Gastroesophageal sphincter (tissue), 4 donors: ENCODE results near the gene COL15A1. TPM values are rescaled to one million over a fixed set of nuclear protein-coding genes. Genes with fewer than 3 reads are reported as not detected.
"Not testable (repeated sequence)": the region's sequence is repeated elsewhere in the genome, so short reads cannot be mapped to it uniquely, and the experiment has no call there.

Experiments
- ATAC-seq: fragments of 150-250 bp; one replicate; pipeline ENCODE4 v1.9.1; 2016; ENCODE audit warnings: mild to moderate bottlenecking, moderate library complexity
- H3K27ac ChIP-seq, 4 donors: fragments of 200-600 bp; sonication (generic) in 3 of 4; 1 replicate in 3 of 4; 2 replicates in 1 of 4; pipeline ENCODE4 v1.5.1; 2016 to 2019
- H3K27me3 ChIP-seq: fragments of 200-600 bp; sonication (generic); one replicate; pipeline ENCODE4 v1.5.1; 2019
- H3K36me3 ChIP-seq, 2 donors: fragments of 200-600 bp; sonication (generic); one replicate each; pipeline ENCODE4 v1.5.1; 2019; ENCODE audit warnings: control low read depth in 1 of 2
- H3K4me1 ChIP-seq, 3 donors: fragments of 200-600 bp; sonication (generic); 1 replicate in 2 of 3; 2 replicates in 1 of 3; pipeline ENCODE4 v1.5.1; 2016 to 2019; ENCODE audit warnings: control low read depth in 2 of 3
- H3K4me3 ChIP-seq, 2 donors: fragments of 200-600 bp; sonication (generic); one replicate each; pipeline ENCODE4 v1.5.1; 2019; ENCODE audit warnings: mild to moderate bottlenecking in 1 of 2, moderate library complexity in 1 of 2
- H3K9me3 ChIP-seq, 3 donors: fragments of 200-600 bp; sonication (generic); one replicate each; pipeline ENCODE4 v1.5.1; 2017 to 2019; ENCODE audit warnings: control low read depth in 2 of 3
- EP300 ChIP-seq: sonication (generic); formaldehyde crosslinking; IDR thresholded peaks from one replicate; pipeline ENCODE4 v1.6.1; 2017; ENCODE audit warnings: antibody characterized with exemption, mild to moderate bottlenecking
- POLR2A ChIP-seq, 2 donors: fragments of 450-650 bp; IDR thresholded peaks; one replicate each; pipeline ENCODE4 v1.6.1; 2017; ENCODE audit warnings: antibody characterized with exemption in 2 of 2, mild to moderate bottlenecking in 2 of 2, moderate library complexity in 1 of 2
- POLR2AphosphoS5 ChIP-seq: sonication (generic); formaldehyde crosslinking; IDR thresholded peaks from one replicate; pipeline ENCODE4 v1.6.1; 2017; ENCODE audit warnings: antibody characterized with exemption
- WGBS, 2 donors: methylation state at CpG; one replicate each; pipeline ENCODE4 v1.1.5; 2018; ENCODE audit warnings: low coverage in 1 of 2; 5-methylcytosine and 5-hydroxymethylcytosine counted together
- total RNA-seq, 4 donors: library from RNA; depleted of rRNA; stranded (reverse); fragments of >200 nt; gene quantifications; one replicate each; pipeline ENCODE4 v1.1.0, GENCODE V29; 2016
- TF ChIP-seq, protein P1 (sequence below), 4 experiments: fragments of 200-600 bp in 2 of 4; fragments of 450-650 bp in 2 of 4; sonication (generic) in 1 of 4; IDR thresholded peaks; one replicate each; pipeline ENCODE4 v1.5.1; 2017 to 2019; ENCODE audit warnings: antibody characterized with exemption in 4 of 4, mild to moderate bottlenecking in 2 of 4, moderate library complexity in 2 of 4

The COL15A1 gene
- total RNA-seq, 4 donors from 2014 or later: 80.5 to 256 (median 97.2) TPM

DNA sequence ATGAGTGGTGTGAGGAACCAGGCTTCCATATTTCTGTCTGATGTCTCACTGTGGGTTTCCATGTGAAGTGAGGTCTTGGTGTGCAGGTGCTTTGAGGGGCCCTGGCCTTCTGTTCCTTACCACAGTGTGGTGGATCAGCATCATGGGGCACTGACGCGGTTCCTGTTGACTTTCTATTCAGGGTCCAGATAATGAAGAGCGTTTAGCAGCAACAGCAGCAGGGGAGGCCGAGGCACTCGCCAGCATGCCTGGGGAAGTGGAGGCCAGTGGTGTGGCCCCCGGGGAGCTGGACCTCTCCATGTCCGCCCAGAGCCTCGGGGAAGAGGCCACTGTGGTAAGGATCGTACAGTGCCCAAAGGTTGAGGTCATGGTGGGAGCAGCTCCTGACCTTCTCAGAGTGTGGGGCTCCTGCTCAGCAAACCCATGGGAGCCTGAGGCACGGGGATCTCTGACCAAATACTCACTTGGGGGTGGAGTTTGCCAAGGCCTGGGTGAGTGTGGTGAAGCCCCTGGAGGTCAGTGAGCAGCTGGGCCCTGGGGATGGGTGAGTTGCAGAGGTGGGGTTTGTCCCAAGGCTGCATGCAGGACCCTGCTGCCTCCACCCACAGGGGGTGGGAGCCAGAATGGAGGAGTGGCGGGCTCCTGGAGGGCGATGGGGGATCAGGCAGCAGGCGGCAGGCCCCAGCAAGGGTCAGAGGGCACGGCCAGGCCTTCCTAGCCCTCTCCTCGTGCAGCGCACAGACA, 61.2 kb downstream of the COL15A1 start:
- no peak overlapping the region for H3K27ac ChIP-seq
- H3K4me1 ChIP-seq: peaks cover 0 to 9% (median 0%) of the 10 kb centered on the region in 3 donors
- peaks cover 0 to 72% of the 10 kb centered on the region in 2 donors for H3K36me3 ChIP-seq
- no peak for TF ChIP-seq POLR2AphosphoS5
- H3K9me3 ChIP-seq: no peaks in the 10 kb centered on the region
- no peaks in the 10 kb centered on the region for H3K27me3 ChIP-seq
- ATAC-seq: no peak
- WGBS, 2 donors: 77 to 100% methylated on average over 1 to 2 of the region's 16 CpGs
- H3K4me3 ChIP-seq: no peak overlapping the region

DNA sequence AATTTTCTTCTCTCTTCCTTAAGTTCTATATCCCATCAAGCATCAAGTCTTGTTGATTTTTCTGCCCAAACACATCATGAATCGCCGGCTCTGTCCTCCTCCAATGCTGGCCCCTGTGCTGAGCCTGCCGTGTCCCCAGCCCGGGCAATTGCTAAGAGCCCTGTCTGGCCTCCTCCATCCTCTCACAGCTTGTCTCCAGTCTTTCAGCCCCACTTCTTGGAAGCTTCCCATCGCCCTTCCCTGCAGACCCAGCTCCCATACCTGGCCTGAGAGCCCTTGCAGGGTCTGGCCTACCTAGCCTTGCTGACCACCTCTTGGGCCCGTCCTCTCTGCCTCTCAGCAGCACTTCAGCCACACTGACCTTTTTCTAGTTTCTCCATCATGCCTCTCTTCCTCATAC, 61.9 kb downstream of the COL15A1 start:
- no peak for ATAC-seq
- H3K4me1 ChIP-seq: peaks cover 0 to 4% (median 0%) of the 10 kb centered on the region in 3 donors
- no peak overlapping the region for H3K27ac ChIP-seq
- peaks cover 0 to 76% of the 10 kb centered on the region in 2 donors for H3K36me3 ChIP-seq
- H3K27me3 ChIP-seq: no peaks in the 10 kb centered on the region
- TF ChIP-seq, protein P1, sequence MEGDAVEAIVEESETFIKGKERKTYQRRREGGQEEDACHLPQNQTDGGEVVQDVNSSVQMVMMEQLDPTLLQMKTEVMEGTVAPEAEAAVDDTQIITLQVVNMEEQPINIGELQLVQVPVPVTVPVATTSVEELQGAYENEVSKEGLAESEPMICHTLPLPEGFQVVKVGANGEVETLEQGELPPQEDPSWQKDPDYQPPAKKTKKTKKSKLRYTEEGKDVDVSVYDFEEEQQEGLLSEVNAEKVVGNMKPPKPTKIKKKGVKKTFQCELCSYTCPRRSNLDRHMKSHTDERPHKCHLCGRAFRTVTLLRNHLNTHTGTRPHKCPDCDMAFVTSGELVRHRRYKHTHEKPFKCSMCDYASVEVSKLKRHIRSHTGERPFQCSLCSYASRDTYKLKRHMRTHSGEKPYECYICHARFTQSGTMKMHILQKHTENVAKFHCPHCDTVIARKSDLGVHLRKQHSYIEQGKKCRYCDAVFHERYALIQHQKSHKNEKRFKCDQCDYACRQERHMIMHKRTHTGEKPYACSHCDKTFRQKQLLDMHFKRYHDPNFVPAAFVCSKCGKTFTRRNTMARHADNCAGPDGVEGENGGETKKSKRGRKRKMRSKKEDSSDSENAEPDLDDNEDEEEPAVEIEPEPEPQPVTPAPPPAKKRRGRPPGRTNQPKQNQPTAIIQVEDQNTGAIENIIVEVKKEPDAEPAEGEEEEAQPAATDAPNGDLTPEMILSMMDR (IDR thresholded peaks at IDR 0.05): no peak
- TF ChIP-seq POLR2AphosphoS5: no peak
- no peak for TF ChIP-seq POLR2A (IDR thresholded peaks at IDR 0.05)
- no peak for TF ChIP-seq EP300
- no peaks in the 10 kb centered on the region for H3K9me3 ChIP-seq
- no peak overlapping the region for H3K4me3 ChIP-seq
- WGBS, 2 donors: 95 to 98% methylated on average over 6 of the region's 6 CpGs

DNA sequence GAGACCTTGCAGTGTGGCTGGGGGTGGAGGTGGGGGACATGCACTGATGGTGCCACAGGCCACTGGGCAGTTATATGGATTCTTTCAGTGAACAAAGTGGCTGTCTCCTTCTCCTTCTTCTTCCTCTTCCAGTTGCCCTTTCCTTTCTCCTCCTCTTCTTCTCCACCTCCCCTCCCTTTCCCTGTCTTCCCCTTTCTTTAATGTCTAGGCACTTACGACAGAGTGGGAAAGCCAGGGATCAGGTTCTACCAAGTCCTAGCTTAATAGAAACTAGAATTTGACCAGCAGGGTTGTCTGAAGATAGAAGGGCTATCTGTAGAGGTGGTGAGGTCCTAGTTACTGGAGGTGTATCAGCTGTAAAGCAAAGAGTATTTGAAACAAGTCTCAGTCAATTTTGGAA, 62.8 kb downstream of the COL15A1 start:
- Histone ChIP-seq H3K4me1 (no peaks in the 10 kb centered on the region), H3K36me3 (peaks cover 0 to 69% of the 10 kb centered on the region in 2 donors), H3K9me3 (no peaks in the 10 kb centered on the region), H3K27me3 (no peaks in the 10 kb centered on the region), H3K27ac (no peak overlapping the region), H3K4me3 (no peak overlapping the region)
- WGBS, 2 donors: 80% methylated on average over 1 of the region's 1 CpG; no CpG with 5 or more reads in 1 of the 2 donors
- no peak for ATAC-seq
- TF ChIP-seq, protein P1 (IDR thresholded peaks at IDR 0.05): no peak
- TF ChIP-seq POLR2AphosphoS5 (no peak), POLR2A (IDR thresholded peaks at IDR 0.05) (no peak), EP300 (no peak)

DNA sequence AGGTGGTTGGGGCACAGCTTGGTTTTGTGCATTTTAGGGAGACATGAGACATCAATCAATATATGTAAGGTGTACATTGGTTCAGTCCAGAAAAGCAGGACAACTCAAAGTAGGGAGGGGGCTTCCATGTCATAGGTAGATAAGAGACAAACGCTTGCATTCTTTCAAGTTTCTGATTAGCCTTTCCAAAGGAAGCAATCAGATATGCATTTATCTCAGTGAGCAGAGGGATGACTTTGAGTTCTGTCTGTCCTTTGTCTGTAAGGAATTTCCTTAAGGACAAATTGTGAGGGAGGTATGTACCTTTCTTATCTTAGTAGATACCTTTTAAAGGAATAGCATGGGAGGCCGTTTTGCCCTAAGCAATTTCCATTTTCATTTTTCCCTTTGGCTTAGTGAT, 63.3 kb downstream of the COL15A1 start:
- Histone ChIP-seq H3K27ac (no peak overlapping the region), H3K4me1 (no peaks in the 10 kb centered on the region), H3K36me3 (peaks cover 0 to 64% of the 10 kb centered on the region in 2 donors), H3K27me3 (no peaks in the 10 kb centered on the region), H3K4me3 (no peak overlapping the region), H3K9me3 (no peaks in the 10 kb centered on the region)
- ATAC-seq: no peak
- WGBS, 2 donors: 72 to 88% methylated on average over 2 of the region's 2 CpGs
- TF ChIP-seq POLR2AphosphoS5: no peak
- TF ChIP-seq EP300: no peak
- TF ChIP-seq, protein P1 (IDR thresholded peaks at IDR 0.05): no peak
- TF ChIP-seq POLR2A (IDR thresholded peaks at IDR 0.05): no peak

DNA sequence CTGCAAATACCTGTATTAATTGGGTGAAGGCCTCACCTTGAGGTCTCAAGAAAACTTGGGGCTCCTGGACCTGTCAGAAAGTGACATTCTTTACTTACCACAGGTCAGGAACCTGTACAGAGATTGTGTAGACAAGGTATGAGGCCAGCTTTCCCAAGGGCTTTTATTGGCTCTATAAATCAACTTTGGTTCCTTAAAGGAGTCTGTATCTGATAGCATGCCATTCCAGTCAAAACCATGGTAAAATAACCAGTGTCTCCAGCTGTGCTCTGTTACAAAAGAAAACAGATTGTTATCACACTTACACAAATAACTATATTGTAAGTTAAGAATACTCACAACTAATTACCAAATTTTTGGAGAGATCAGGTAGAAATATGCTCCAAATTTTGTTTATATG, 64.5 kb downstream of the COL15A1 start:
- Histone ChIP-seq H3K27ac (no peak overlapping the region), H3K4me3 (no peak overlapping the region), H3K4me1 (no peaks in the 10 kb centered on the region), H3K9me3 (no peaks in the 10 kb centered on the region), H3K27me3 (no peaks in the 10 kb centered on the region), H3K36me3 (peaks cover 0 to 59% of the 10 kb centered on the region in 2 donors)
- TF ChIP-seq, protein P1 (IDR thresholded peaks at IDR 0.05): no peak
- TF ChIP-seq POLR2A (IDR thresholded peaks at IDR 0.05) (no peak), POLR2AphosphoS5 (no peak), EP300 (no peak)
- ATAC-seq: no peak

DNA sequence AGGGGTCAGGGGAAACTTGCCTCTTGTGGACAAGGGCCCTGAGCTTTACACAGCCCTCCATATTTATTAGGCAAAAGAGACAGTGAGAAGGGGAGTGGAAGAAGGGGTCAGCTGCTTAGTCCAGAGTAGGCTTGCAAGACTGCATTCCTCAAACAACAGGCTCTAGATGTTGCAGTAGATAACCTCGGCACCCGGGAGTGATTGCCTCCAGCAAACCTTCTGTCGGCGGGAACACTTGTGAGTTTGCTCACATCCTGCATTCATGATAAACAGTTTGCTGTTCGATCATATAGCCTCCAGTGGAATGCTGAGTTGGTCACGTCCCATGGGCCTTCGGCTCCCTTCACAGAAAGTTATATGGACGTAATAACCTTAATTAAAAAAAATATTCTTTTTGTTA, 66.7 kb downstream of the COL15A1 start:
- 94 to 100% methylated on average over 8 of the region's 8 CpGs for WGBS, 2 donors
- peaks cover 0 to 51% of the 10 kb centered on the region in 2 donors for H3K36me3 ChIP-seq
- not testable (repeated sequence) for H3K4me3 ChIP-seq, H3K27ac ChIP-seq, H3K27me3 ChIP-seq, H3K4me1 ChIP-seq, ATAC-seq, H3K9me3 ChIP-seq
